GM19463 (cell line): ENCODE data around the gene GPR161.
"Not testable (repeated sequence)": the region's sequence is repeated elsewhere in the genome, so short reads cannot be mapped to it uniquely, and the experiment has no call there.

Source experiments
- ATAC-seq: cut with Tn5 transposase; IDR thresholded peaks from one replicate; pipeline ENCODE4 v1.9.1; 2021; ENCODE audit warnings: mild to moderate bottlenecking, moderate library complexity; ENCODE audit not compliant: unreplicated experiment

The GPR161 gene

DNA sequence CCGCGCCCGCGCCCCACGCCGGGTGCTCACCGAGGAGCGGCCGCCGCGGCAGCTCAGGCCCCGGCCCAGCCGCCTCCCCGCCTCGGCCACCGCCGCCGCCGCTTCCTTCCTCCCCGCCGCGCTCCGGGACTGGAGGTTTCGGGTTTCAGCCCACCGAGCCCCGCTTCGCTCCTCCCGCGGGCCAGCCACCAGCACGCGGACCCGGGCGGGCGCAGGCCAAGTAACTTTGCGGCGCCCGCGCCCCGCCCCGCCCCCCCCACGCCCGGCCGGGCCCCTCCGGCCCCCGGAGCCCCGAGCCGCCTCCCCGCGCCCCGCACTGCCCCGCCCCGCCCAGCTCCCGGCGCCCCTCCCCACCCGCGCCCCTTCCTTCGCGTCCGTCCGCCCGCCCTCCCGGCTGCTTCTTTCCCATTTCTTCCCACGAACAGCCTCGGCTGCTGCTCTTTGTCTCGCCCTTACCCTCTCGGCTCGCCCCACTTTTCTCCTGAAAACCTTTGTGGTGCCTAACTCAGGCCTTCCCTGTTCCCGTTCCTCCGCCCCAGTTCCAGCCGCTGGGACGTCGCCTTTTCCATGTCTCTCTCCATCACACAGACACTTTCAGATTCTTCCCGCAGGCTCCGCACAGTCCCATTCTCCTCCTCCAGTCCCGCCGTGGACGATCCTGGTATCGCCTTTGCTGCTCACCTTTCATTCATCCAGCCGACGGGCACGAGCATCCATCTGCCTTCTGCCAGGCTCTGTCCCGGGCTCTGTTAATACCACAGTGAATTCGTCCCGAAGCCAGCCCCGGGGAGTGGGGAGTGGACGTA, at the start of gene GPR161:
Gene GPR161 (minus strand): TSS at position 222 of the 806 bp plus-strand sequence. CDS start 32,080 bp downstream, outside the sequence.
- ATAC-seq = peak; percentile 49

- not testable (repeated sequence) for ATAC-seq
Measured at GRCh38 chr1:168181063-168181720, 44.5 kb upstream of the GPR161 start.

- ATAC-seq = no peak
Measured at GRCh38 chr1:168180148-168180524, 43.4 kb upstream of the GPR161 start.

GRCh38 chr1:168179438-168180147, 42.9 kb upstream of the GPR161 start:
- no peak for ATAC-seq

GRCh38 chr1:168178638-168179437, 42.1 kb upstream of the GPR161 start, which contains the start of gene TIPRL:
TSS of gene TIPRL (plus strand) at chr1:168178962. CDS start at chr1:168179078, 116 bp downstream.
- ATAC-seq = peak; percentile 89

GRCh38 chr1:168178227-168178637, 41.5 kb upstream of the GPR161 start:
- no peak for ATAC-seq

DNA sequence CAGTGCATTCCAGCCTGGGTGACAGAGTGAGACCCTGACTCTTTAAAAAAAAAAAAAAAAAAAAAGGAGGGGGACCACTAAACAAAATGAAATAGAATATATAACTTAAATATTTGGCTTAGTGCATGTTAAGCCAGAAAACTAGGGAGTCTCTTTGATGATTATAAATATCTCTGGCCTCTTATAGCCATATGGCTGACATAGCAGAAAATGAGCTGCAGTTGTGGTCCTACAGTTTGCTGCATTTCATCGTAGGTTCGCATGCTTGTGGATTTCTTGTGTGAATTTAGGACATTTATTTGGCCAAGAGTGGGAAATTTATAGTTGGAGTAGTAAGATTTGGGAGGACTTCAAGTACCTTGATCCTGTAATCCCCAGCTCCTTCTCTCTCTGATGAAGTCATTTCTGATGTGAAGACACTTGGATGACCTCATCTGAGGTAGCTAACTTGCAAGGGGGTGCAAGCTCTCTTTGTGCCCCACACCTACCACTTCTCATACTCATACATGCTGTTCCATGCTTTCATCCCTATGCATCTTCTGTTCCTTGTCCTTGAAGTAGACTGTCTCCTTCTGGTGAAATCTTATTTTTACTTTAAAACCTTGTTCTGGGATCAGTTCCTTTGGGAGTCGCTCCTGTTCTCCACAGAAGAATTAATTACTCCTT, 35.7 kb upstream of the GPR161 start:
- no peak for ATAC-seq

GRCh38 chr1:168170564-168171508, 34.1 kb upstream of the GPR161 start:
- ATAC-seq = no peak

GRCh38 chr1:168167806-168168205, 31.1 kb upstream of the GPR161 start:
- ATAC-seq = no peak

DNA sequence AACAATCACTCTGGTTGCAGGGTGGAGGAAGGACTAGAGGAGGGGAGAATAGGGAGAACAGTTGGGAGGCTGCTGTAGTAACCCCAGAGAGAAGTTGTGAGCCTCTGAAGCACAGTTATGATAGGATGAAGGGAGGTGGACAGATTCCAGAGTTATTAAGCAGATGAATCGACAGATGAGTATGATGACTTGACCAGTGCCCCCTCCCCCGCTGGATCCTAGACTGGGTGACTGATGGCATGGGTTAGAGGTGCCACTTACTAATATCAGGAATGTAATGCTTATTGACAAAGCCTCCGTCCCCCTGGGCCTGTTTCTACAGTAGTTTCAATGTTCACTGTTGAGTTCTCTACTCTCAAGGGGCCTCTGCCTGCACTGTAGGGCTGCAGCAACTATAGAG, 28.0 kb upstream of the GPR161 start:
- no peak for ATAC-seq

- no peak for ATAC-seq
Measured at GRCh38 chr1:168163670-168164069, 26.9 kb upstream of the GPR161 start.

- ATAC-seq = no peak
Measured at GRCh38 chr1:168161459-168161858, 24.7 kb upstream of the GPR161 start.

- no peak for ATAC-seq
Measured at GRCh38 chr1:168159979-168160378, 23.2 kb upstream of the GPR161 start.

DNA sequence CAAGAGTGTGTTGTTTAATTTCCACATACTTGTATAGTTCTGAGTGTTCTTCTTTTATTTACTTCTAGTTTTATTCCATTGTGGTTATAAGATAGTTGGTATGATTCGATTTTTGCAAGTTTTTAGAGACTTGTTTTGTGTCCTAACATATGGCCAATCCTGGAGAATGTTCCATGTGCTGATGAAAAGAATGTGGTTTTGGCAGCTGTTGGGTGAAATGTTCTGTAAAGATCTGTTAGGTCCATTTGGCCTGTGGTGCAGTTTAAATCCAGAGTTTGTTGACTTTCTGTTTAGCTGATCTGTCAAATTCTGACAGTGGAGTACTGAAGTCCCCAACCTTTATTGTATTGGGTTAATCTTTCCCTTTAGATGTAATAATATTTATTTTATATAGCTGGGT, 22.5 kb upstream of the GPR161 start:
- no peak for ATAC-seq

GRCh38 chr1:168157638-168158037, 20.9 kb upstream of the GPR161 start:
- no peak for ATAC-seq

DNA sequence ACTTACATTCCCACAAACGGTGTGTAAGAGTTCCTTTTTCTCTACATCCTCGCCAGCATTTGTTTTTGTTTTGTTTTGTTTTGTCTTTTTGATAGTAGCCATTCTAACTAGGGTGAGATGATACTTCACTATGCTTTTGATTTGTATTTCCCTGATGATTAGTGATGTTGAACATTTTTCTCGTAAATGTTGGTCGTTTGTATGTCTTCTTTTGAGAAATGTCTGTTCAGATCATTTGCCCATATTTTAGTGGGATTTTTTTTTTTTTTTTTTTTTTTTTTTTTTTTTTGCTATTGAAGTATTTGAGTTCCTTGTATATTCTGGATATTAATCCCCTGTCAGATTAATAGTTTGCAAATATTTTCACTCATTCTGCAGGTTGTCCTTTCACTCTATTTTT, 19.2 kb upstream of the GPR161 start:
- ATAC-seq = no peak

DNA sequence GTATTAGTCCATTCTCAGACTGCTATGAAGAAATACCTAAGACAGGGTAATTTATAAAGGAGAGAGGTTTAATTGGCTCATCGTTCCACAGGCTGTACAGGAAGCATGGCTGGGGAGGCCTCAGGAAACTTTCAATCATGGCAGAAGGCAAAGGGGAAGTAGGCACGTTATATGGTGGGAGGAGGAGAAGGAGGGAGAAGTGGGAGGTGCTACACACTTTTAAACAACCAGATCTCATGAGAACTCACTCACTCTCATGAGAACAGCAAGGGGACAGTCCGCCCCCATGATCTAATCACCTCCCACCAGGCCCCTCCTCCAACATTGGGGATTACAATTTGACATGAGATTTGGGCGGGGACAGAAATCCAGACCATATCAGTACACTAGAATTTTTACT, 18.0 kb upstream of the GPR161 start:
- not testable (repeated sequence) for ATAC-seq

DNA sequence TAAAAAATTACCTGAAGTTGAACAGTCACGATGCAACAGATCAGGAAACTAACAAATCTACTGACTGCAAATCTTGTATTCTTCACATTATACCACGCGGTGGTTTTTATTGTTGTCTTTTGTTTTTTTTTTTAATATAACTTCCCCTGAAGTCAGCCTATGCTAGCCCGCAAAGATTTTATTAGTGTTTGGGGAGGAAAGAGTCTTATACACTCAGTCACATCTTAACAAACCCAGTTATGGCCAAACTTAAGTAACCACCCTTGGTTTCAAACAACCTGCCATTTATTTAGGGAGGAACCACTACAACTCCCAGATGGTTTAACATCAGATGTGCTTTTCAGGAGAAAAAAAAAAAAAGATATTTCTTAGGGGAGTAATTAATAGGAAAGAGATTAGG, 15.2 kb upstream of the GPR161 start:
- ATAC-seq = no peak

GRCh38 chr1:168150283-168150682, 13.6 kb upstream of the GPR161 start:
- ATAC-seq = no peak
